KBM-7 (cell line): ENCODE data around the gene ANAPC10.

Experiments
- DNase-seq: peaks from one replicate; pipeline ENCODE4 v3.0.0-alpha.2; 2015
- in situ Hi-C: fragments of 300-500 bp; cut with MboI; formaldehyde crosslinking; loops from 2 replicates; pipeline ENCODE4 v1.14.3; 2020; ENCODE audit warnings: low sequenced_read_pairs, low pct_unique_long_range_greater_than_20kb, mixed read lengths

Gene ANAPC10

DNA sequence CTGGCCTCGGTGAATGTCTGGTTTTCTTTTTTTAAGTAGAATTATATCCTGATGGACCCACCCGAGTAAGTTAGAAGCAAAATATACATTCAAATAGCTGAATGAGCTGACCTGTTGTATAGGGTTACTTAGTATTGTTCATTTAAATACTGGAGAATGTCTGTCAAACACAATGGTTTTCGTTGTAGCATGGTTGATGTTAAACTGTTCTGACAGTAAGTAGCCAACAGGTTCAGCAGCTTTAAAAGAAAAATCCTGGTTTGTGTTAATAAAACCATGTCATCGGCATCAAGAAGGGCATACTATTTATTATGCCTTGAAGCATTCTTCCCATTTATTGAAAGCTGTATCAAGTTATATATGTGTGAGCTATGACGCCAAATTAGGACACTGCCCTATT is 149.6 kb downstream of the ANAPC10 start:
- in situ Hi-C loops = no loop called here
- no peak for DNase-seq

DNA sequence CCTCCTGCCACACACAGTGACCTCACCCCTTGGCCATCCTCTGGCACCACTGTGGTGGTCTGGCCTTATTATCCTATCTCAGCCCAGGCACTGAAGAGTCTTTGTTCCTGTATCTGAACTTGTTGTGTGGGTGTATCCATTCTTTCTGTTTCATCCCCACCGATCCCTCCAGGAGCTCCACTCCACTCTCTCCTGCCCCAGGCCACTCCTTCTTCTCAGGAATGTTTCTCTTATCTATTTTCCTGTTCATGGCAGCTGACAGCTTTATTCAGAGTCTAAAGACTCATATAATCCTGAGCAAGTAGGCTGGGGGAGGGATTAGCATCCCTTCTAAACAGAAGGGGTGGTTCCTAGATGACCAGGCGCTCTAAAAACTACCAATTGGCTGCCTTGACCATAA is 150.0 kb downstream of the ANAPC10 start:
- no peak for DNase-seq
- in situ Hi-C loops = no loop called here
